GM20431 (cell line): Measurements from ENCODE around the gene POU4F3.

Experiments used
- in situ Hi-C: fragments of 300-500 bp; cut with MseI, MboI; formaldehyde crosslinking; loops from one replicate; pipeline ENCODE4 v1.15.0; 2020; ENCODE audit warnings: low sequenced_read_pairs; ENCODE audit not compliant: unreplicated experiment

The POU4F3 gene

GRCh38 chr5:146388386-146388785 lies 49.7 kb downstream of the POU4F3 start:
- in situ Hi-C loops, result no loop called here

GRCh38 chr5:146390469-146390868 lies 51.8 kb downstream of the POU4F3 start:
- in situ Hi-C loops, result no loop called here
